ENCODE data around the gene UBE2G2.

DNA sequence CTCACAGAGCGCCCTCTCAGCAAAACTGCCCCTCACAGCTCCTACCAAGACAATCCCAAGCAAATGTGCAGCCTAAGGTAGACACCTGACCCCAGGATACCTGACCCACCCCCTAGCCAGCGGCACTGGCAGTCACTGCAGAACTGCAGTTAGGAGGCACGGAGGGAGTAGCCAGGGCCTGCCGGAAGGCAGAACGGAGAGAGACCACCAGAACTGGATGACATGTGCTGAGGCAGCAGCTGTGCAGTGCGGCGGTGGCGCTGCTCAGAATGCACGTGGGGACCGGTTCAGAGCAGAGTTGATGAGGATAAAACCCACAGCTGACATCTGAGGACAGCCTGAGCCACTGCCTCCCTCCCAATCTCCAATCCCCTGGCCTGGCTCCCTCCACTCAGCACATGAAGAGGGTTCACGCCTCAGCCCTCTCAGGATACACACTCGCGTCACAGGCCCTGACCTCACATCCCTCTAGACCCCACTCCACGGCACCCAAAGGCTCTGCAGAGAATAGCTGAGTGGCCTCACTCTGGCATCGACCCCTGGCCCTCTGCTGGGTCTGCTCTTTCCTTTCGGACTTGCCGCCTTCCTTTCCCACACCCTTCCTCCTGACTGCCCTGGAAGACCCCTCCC, 29.6 kb downstream of the UBE2G2 start:
- TF ChIP-seq, protein P1, sequence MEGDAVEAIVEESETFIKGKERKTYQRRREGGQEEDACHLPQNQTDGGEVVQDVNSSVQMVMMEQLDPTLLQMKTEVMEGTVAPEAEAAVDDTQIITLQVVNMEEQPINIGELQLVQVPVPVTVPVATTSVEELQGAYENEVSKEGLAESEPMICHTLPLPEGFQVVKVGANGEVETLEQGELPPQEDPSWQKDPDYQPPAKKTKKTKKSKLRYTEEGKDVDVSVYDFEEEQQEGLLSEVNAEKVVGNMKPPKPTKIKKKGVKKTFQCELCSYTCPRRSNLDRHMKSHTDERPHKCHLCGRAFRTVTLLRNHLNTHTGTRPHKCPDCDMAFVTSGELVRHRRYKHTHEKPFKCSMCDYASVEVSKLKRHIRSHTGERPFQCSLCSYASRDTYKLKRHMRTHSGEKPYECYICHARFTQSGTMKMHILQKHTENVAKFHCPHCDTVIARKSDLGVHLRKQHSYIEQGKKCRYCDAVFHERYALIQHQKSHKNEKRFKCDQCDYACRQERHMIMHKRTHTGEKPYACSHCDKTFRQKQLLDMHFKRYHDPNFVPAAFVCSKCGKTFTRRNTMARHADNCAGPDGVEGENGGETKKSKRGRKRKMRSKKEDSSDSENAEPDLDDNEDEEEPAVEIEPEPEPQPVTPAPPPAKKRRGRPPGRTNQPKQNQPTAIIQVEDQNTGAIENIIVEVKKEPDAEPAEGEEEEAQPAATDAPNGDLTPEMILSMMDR (IDR thresholded peaks at IDR 0.05): no peak
- TF ChIP-seq EP300 (IDR thresholded peaks at IDR 0.05): no peak
